HFFc6 (cell line): ENCODE measurements around the gene TTLL8. TPM values are rescaled to one million over a fixed set of nuclear protein-coding genes. Genes with fewer than 3 reads are reported as not detected.

ENCODE experiments used
- DNase-seq: peaks from one replicate; pipeline ENCODE4 v3.0.0-alpha.2; 2018
- H3K27ac Mint-ChIP-seq: 2 replicates; pipeline ENCODE4 v1.8.0; 2020; ENCODE audit warnings: mild to moderate bottlenecking, mixed read lengths
- H3K27me3 Mint-ChIP-seq: 2 replicates; pipeline ENCODE4 v1.8.0; 2021; ENCODE audit warnings: mild to moderate bottlenecking, moderate library complexity, mixed read lengths; ENCODE audit not compliant: insufficient read depth
- H3K36me3 Mint-ChIP-seq: 2 replicates; pipeline ENCODE4 v1.8.0; 2021; ENCODE audit warnings: low read depth, mixed read lengths
- H3K4me1 Mint-ChIP-seq: 2 replicates; pipeline ENCODE4 v1.8.0; 2020; ENCODE audit warnings: low read depth, mixed read lengths
- H3K4me3 Mint-ChIP-seq: 2 replicates; pipeline ENCODE4 v1.8.0; 2020; ENCODE audit warnings: mild to moderate bottlenecking, moderate library complexity, mixed read lengths
- H3K9me3 Mint-ChIP-seq: 2 replicates; pipeline ENCODE4 v1.8.0; 2020; ENCODE audit warnings: mild to moderate bottlenecking, mixed read lengths
- CTCF ChIP-seq: fragments of 200-600 bp; sonication (generic); IDR thresholded peaks from 2 replicates; pipeline ENCODE4 v1.5.0; 2021; ENCODE audit warnings: antibody characterized with exemption, mild to moderate bottlenecking
- total RNA-seq, 6 experiments: library from RNA; stranded (reverse); fragmentation: NEBNext Ultra II Directional; extraction: Animal tissue kit (Norgen Biotek cat#: 25700); gene quantifications; 2 replicates in 1 of 6; 3 replicates in 5 of 6; pipeline ENCODE4 v1.2.3, GENCODE V29; 2021

The TTLL8 gene
- total RNA-seq, 6 experiments from 2014 or later = not detected

- Mint-ChIP-seq H3K4me3 (no peak overlapping the region), H3K36me3 (no peaks in the 10 kb centered on the region), H3K27me3 (peaks cover 5% of the 10 kb centered on the region; the same call in 1 of the 2 replicates), H3K27ac (no peak overlapping the region), H3K9me3 (no peaks in the 10 kb centered on the region), H3K4me1 (peaks cover 6% of the 10 kb centered on the region)
- TF ChIP-seq CTCF = no peak
- no peak for DNase-seq
Measured at GRCh38 chr22:50071432-50072166, 13.5 kb upstream of the TTLL8 start.

- H3K36me3 Mint-ChIP-seq = no peaks in the 10 kb centered on the region
- H3K27ac Mint-ChIP-seq = no peak overlapping the region
- H3K4me3 Mint-ChIP-seq = no peak overlapping the region
- TF ChIP-seq CTCF = no peak
- no peaks in the 10 kb centered on the region for H3K9me3 Mint-ChIP-seq
- DNase-seq = no peak
- peaks cover 11% of the 10 kb centered on the region for H3K27me3 Mint-ChIP-seq
- H3K4me1 Mint-ChIP-seq = peaks cover 6% of the 10 kb centered on the region
Measured at GRCh38 chr22:50070366-50070765, 12.3 kb upstream of the TTLL8 start.

- peaks cover 22% of the 10 kb centered on the region for H3K27me3 Mint-ChIP-seq
- no peaks in the 10 kb centered on the region for H3K9me3 Mint-ChIP-seq
- no peak overlapping the region for H3K4me3 Mint-ChIP-seq
- no peak overlapping the region for H3K27ac Mint-ChIP-seq
- no peak for DNase-seq
- TF ChIP-seq CTCF = no peak
- peaks cover 6% of the 10 kb centered on the region for H3K4me1 Mint-ChIP-seq
- H3K36me3 Mint-ChIP-seq = no peaks in the 10 kb centered on the region
Measured at GRCh38 chr22:50068096-50068495, 10.0 kb upstream of the TTLL8 start.

- Mint-ChIP-seq H3K4me1 (peaks cover 6% of the 10 kb centered on the region), H3K4me3 (no peak overlapping the region), H3K9me3 (no peaks in the 10 kb centered on the region), H3K27me3 (peaks cover 26% of the 10 kb centered on the region), H3K36me3 (no peaks in the 10 kb centered on the region), H3K27ac (no peak overlapping the region)
- no peak for TF ChIP-seq CTCF
- DNase-seq = no peak
Measured at GRCh38 chr22:50067244-50067643, 9.1 kb upstream of the TTLL8 start.

GRCh38 chr22:50064453-50064852 lies 6.4 kb upstream of the TTLL8 start:
- H3K27me3 Mint-ChIP-seq = peaks cover 30% of the 10 kb centered on the region
- H3K9me3 Mint-ChIP-seq = no peaks in the 10 kb centered on the region
- DNase-seq = no peak
- no peak for TF ChIP-seq CTCF
- H3K36me3 Mint-ChIP-seq = no peaks in the 10 kb centered on the region
- H3K4me3 Mint-ChIP-seq = no peak overlapping the region
- peaks cover 2% of the 10 kb centered on the region; the same call in 1 of the 2 replicates for H3K4me1 Mint-ChIP-seq
- no peak overlapping the region for H3K27ac Mint-ChIP-seq
